Medulla oblongata (tissue), 1 donor: ENCODE measurements around the gene GYG1.

ENCODE experiments used
- DNase-seq: peaks from one replicate; pipeline ENCODE4 v3.0.0-alpha.2; 2015; ENCODE audit errors: extremely low spot score

Gene GYG1

DNA sequence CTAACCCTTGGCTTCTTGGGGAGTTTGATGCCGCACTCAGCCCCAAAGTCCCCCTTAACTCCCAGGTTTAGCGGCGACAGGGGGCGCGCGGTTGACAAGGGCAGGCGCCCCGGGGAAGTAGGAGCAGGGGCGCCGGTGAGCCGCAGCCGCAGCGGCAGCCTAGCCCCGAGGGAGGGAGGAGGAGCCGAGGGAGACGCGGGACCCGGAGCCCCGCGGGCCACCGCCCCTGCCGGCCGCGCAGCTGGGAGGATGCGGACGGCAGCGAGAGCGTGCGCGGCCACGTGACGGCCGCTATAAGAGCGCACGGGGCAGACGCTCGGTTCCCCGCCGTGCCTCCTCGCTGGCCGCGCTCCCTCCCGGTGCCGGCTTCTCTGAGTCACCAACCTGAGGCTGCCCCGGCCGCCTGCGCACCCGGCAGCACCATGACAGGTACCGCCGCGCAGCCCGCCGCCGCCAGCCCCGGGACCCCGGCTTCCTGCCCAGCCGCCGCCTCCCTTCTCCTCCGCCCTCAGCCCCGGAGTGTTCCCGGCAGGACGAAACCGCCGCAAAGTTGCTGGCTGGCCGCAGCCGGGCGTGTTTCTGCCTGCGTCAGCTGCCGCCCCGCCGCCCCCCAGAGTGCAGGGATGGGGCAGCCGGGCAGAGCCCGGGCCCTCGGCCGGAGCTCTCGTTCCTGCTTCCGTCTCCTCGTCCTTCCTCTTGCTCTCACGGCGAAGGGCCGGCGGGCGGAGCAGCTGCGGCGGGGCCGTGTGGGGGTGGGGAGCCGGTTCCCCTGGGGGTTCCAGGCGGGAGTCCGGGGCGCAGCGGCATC lies at the start of gene GYG1:
TSS of gene GYG1 (plus strand) at position 322 of the 808 bp plus-strand sequence. CDS start at position 423, 101 bp downstream.
- peak; percentile 86 for DNase-seq

DNA sequence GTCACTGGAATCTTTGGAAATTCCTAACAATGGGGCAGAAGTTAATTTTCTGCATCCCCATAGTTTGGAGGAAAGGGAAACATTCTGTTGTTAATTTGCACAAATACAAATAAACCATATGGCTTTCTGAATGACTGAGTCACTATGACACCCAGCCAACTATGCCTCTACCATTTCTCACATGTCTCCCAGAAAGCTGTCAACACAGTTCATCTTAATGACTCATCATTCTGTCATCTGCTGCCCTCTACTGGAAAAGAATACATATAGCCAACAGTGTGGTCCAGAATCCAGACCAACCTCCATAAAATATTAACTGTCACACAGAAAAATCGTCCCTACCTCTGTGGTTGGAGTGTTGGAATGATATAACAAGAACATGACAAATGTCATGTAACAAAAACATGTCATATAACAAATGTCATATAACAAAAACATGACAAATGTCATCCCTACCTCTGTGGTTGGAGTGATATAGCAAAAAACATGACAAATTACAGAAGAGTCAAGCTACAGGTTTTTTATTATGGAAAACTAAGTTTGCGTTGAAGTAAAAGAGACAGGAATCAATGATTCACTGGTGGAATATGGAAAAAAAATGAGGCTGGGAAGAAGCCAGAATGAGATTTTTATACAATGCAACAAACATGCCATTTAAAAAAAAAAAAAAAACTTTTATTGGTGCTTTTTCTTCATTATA lies 47.7 kb upstream of the GYG1 start:
- peak; percentile 90 for DNase-seq

DNA sequence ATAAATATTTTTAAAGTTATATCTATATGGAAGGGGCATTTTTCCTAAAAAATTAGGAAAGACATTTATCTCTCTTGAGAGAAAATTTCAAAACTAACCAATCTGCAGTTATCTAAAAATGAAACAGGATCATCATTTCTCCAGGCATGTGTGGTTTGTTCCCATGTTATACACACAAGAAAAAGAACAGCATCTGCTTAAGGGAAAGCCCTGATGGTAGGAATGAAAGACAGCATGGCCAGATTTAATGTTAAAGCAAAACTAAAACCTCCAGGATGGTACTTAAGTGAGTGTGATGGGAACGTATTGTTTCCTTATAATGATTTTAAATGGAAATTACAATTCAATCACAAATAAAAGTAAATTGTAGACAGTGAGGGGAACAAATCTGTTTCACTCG lies 46.2 kb upstream of the GYG1 start:
- DNase-seq: no peak

GRCh38 chr3:148948913-148949657 lies 42.3 kb upstream of the GYG1 start:
- no peak for DNase-seq

DNA sequence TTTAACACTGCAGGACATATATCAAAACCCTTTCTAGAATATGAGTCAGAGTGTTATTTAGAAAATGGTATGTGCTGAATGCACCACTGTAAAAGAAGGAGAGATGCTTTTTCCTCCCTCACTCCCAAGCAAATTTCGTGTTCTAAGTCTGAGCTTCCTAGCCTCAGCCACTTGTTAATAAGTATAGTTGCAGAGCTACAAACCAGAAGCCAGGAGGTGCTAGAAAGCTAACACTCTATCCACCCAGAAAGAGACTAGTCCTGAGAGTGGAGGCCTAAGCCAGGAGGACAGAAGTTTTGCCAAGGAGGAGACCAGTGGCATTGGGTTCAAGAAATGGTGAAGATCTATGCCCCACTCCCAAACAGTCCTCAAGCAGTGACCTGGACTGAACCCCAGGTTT lies 40.5 kb upstream of the GYG1 start:
- no peak for DNase-seq

- DNase-seq: no peak
Measured at GRCh38 chr3:148951599-148952361, 39.6 kb upstream of the GYG1 start.

GRCh38 chr3:148953094-148953493 lies 38.2 kb upstream of the GYG1 start:
- DNase-seq: no peak

DNA sequence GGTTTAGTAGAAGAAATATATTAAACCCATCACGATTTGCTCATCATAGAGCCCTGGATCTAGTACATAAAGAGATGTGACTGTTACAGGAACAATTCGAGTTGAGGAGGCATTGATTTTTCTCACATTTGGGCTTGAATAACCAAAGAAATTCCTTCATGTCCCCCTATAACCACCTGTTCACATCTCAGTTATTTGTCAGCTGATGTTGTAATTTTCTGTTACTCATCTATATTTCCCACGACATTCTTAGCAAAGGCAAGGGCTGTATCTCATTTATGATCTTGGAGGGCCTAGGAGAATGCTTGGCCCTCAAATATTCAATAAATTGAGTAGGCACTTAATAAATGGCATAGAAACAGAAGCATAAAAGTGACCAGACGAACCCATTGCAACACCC lies 36.4 kb upstream of the GYG1 start:
- DNase-seq: no peak

DNA sequence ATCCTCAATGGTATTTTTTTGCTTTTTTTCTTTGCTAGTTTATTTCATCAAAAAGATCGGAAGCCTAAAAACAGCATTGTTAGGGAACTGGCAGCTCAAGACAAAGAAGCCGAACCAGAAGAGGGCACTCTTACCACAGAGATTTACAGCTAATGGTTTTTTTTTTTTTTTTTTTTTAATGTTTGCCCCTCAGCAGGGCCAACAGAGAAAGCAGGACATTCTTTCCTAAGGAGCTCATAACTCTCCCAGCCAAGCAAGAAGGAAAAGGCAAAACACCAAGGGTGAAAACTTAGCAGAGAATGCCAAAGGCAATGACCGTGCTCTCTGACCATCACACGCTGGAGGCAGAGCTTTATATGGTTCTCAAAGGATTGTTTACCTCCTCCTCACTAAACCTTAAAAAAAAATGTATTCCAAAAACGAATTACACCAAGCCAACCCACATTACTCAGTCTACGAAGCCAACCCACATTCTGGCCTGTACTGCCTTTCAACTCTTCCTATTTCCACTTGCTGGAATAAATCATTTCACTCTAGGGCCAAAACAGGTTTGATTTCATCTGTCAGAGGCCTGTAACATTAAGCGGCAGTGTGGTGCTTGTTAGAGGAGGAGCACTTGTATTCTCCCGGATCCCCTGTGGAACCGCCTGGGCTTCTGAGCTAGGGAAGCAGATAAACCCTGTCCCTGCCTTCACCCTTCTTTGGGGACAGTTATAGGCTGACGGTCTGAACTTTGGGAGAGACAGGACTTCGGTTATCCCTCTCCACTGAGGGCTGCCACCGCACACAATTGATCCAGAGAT lies 35.6 kb upstream of the GYG1 start:
- DNase-seq: peak; percentile 77

DNA sequence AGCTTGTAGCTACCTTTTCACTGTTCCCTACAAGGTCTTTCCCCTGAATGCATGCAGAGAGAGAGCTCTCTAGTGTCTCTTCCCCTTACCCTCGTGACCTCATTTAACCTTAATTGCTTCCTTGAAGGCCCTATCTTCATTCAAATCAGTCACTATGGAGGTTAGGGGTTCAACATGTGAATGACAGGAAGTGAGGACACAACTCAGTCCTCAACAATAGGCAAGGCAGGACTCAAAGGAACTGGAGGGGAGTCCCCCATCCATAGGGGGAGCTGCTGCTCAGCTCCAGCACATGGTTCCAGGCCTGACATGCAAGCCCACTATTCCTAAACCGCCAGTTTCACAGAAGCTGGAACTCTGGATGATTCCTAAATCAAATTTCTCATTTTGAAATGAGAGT lies 33.8 kb upstream of the GYG1 start:
- DNase-seq: no peak

DNA sequence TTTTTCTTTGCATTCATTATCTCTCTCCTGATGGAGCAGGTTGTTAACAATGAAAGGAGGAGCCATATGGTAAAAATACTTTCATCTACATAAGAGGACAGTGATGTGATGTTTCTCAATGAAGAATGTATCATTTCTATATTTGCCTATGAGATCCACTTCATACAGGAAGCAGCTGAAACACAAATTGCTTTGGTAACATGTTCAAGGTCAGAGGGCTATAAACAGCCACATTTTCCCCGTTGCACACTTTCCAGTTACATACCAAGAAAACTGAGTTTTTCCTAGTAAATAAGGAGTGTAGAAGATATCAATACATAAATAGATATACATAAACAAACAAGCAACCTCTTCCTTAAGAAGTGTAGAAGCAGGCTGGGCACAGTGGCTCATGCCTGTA lies 32.6 kb upstream of the GYG1 start:
- DNase-seq: no peak

DNA sequence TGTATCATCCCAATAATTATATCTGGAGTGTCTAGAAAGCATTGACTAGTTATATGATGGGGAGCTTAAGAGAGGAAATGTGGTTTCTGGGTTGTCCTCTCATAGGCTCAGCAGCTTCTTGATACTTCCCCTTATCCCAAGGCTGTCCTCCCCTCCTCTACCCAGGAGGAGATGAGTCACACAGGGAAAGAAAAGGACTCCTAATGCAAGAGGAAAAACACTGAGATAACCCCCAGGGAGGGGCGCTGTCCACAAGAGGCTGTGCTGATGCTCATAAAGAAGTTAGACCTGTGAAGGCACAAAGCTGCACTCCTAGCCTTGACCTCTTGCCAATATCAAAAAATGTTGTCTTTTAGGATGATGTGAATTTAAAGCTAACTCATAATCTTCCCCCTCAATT lies 28.8 kb upstream of the GYG1 start:
- no peak for DNase-seq

DNA sequence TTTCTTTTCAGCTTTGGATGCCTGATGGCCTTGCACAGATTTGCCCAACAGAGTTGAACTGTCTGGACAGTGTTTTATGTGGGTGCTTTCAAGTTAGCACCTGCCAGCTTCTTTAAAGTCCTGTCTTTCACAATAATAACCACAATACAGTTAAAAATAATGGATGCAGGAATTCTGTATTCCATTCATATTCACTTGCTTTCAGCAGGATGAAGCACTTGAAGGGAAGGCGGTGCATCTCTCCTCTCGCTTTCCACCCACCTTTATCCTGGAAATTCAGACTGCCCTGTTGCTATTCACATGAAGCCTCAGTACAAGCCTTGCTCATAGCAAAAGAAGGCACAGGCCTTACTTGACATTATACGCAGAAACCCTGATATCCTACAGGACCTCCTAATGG lies 26.5 kb upstream of the GYG1 start:
- DNase-seq: no peak

DNA sequence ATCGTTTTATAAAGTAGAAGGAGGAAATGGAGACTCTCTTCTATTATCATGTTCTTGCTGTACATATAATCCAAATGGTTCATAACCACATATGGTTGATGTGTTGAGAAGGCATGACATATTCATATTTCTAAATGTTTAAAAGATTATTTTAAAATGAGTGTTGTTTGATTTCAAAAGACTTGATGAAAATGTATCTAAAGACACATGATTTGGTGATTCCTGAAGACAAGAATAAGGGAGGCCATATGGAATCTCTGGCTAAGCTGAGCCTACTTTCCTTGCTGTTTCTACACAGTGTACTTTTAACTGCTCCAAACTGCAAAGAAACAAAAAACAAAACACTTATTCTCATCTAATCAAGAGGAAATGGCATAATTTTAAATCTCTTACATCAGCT lies 23.0 kb upstream of the GYG1 start:
- no peak for DNase-seq

DNA sequence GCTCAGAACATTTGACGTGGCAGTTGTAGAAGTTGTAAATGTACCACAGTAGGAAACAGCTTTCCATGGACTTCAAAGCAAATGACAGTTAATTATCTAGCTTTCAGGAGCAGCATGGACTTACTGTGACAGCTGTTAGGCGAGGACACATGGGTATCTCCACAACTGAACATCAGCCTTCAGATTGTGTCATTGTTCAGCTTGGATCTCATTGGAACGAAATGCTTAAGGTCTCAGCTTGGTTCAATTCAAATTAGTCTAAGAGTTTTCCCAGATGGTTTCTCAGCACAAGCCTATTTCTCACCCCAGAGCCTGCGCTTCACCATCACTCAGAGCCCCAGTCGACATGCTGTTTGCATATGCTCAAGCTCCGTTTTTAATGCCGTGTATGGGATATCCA lies 21.1 kb upstream of the GYG1 start:
- no peak for DNase-seq

DNA sequence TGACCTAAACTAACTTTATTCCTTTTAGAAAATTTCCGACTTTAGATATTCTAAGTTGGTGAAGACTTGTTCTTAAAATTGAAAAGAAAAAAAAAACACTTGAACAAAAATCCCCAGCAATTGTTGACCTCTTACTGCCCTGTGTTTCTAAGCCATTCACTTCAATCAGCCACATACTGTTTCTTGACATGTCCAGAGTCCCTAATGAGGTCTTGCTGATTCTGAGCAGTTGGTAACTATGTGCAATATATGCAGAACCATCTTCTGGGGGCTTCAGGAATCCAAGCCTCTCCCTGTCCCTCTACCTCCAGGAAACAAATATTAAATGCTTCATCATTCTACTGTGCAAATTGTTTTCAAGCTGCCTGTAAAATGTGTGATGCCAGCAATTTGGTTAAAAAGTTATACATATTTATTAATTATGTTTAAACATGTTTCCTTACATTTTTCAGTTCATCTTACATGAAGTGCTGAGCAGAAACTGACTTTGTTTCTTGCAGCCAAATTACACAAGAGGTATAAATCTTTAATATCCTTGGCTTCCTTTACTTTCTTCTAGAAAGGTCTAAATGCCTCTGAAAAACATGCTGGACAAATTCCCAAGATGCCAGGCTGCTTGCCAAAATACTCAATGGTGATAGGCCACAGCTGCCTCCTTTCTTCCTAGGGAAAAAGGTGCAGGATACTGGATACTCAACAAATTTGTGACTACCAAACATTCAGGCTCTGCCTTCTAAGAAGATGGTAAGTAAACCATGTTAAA lies 19.8 kb upstream of the GYG1 start:
- DNase-seq: peak; percentile 35

GRCh38 chr3:148974726-148975125 lies 16.6 kb upstream of the GYG1 start:
- DNase-seq: no peak

- peak; percentile 28 for DNase-seq
Measured at GRCh38 chr3:148975248-148975647, 16.1 kb upstream of the GYG1 start.

DNA sequence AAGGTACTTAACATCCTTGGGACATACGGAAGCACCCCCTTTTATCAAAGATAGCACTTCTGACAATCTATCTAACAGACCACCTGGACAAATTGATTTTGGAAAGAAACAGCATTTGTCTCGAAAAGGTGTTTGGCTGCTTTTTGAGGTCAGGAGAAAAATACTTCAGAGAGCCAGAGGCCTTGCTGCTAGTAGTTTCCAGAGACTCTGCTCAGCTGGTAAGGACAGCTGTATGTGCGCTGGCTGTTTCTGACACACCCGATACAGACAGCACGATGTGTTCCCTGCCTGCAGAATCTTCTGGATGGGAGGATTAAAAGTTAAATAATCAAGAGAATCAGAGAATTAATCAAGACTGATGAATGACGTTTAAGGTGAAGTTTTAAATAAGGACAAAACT lies 15.6 kb upstream of the GYG1 start:
- DNase-seq: no peak

DNA sequence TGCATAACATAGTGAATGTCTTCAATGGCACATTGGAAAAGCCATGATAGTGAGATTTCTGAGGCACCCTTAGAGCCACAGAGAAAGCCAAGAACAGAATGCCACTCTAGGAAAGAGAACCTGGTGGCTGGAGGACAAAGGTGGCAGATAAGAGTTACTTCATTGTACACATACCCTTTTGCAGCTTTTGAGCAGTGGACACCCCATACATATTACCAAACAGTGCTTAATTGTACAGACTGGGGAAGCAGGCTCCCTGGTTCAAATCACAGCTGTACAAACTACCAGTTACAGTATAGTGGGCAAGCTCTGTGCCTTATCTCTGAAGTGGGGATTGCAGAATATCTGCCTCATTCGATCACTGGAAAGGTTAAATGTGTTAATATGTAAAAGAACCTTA lies 10.1 kb upstream of the GYG1 start:
- DNase-seq: no peak
